ENCODE data around the gene SEC24B.

SEC24B gene

GRCh38 chr4:109589119-109589518 lies 155.5 kb downstream of the SEC24B start:
- DNase-seq = no peak

GRCh38 chr4:109589605-109590004 lies 156.0 kb downstream of the SEC24B start:
- no peak for DNase-seq

Measured in activated CD4-positive, alpha-beta T cell treated with anti-CD3 and anti-CD28 coated beads, Interleukin-10, Interleukin-2, amounts not matched to agents 100 ng/mL and 50 ng/mL, durations not matched to agents 16 hours and 8 hours (primary cell).